Measurements from ENCODE around the gene NGB. TPM values are rescaled to one million over a fixed set of nuclear protein-coding genes. Genes with fewer than 3 reads are reported as not detected.

The NGB gene
- polyA plus RNA-seq, 6 donors from 2014 or later, result not detected

DNA sequence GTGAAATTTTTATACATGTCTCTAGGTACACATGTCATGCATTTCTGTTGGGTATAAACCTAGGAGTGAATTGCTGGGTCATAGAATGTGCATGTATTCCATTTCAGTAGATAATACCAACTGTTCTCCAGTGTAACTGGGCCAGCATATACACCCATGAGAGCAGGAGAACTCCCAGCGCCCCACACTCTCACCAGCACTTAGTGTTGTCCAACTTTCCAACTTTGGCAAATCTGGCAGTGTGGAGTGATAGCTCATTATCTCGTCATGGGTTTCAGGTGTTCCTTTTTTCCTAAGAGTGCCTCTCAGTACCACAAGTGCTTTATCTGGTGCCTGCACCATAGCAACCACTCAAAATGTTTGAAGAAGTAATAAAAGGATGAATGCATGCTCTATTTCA, 40.1 kb downstream of the NGB start:
- DNase-seq (no peak), ATAC-seq (ENCODE audit: low read depth in 2 of 2) (no peak)
- Mint-ChIP-seq H3K9me3 (peaks cover 0 to 14% (median 2%) of the 10 kb centered on the region in 7 donors), H3K27ac (no peak overlapping the region), H3K27me3 (peaks cover 0 to 15% (median 0%) of the 10 kb centered on the region in 3 donors), H3K4me3 (no peak overlapping the region), H3K36me3 (peaks cover 0 to 9% of the 10 kb centered on the region in 2 donors), H3K4me1 (no peaks in the 10 kb centered on the region)

GRCh38 chr14:77228056-77228455, 43.0 kb downstream of the NGB start:
- ATAC-seq (ENCODE audit: low read depth in 2 of 2) (no peak), DNase-seq (no peak)
- H3K4me1 Mint-ChIP-seq, result no peaks in the 10 kb centered on the region
- peaks cover 0 to 14% (median 2%) of the 10 kb centered on the region in 7 donors for H3K9me3 Mint-ChIP-seq
- peaks cover 0 to 18% (median 0%) of the 10 kb centered on the region in 3 donors for H3K27me3 Mint-ChIP-seq
- H3K36me3 Mint-ChIP-seq, result peaks cover 0 to 9% of the 10 kb centered on the region in 2 donors
- H3K4me3 Mint-ChIP-seq, result no peak overlapping the region
- peak overlapping the region in 1 of 6 donors; percentile 82 for H3K27ac Mint-ChIP-seq

DNA sequence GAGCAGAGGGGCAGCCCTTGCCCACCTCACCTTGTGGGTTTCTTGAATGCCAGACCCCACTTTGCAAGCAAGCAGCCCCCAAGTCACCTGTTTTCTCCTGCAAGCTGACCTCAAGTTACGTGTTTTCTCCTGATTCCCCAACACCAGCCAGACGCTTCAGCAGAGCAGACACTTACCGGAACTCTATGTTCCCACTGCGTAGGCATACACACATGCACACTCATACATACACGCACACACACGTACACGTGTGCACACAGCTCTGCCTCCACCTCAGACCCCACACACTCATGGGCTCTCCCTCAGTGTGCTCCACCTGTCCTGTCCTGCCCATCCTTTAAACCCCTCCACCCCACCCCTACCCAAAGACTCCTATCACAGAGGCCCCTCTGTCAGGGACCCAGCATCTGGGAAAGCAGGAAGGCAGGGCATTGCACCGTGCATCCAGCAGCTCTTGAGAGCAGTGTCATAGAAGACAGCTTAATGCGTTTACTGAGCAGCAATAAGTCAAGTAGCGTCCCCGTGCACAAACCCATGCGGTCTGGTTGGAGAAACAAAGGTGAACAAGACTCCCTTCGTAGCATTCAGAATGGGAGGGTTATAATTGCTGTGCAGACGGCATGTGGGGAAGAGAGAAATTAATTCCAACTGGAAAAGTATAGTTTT, 45.0 kb downstream of the NGB start:
- Mint-ChIP-seq H3K36me3 (peaks cover 0 to 9% of the 10 kb centered on the region in 2 donors), H3K9me3 (peaks cover 0 to 7% (median 2%) of the 10 kb centered on the region in 7 donors), H3K4me1 (peaks cover 0 to 8% (median 0%) of the 10 kb centered on the region in 3 donors), H3K27ac (peak overlapping the region in 4 of 6 donors; percentile 22 to 94 (median 44)), H3K4me3 (peak overlapping the region in 1 of 8 donors; percentile 16), H3K27me3 (peaks cover 0 to 15% (median 12%) of the 10 kb centered on the region in 3 donors)
- ATAC-seq (ENCODE audit: low read depth in 2 of 2) (no peak), DNase-seq (no peak)

DNA sequence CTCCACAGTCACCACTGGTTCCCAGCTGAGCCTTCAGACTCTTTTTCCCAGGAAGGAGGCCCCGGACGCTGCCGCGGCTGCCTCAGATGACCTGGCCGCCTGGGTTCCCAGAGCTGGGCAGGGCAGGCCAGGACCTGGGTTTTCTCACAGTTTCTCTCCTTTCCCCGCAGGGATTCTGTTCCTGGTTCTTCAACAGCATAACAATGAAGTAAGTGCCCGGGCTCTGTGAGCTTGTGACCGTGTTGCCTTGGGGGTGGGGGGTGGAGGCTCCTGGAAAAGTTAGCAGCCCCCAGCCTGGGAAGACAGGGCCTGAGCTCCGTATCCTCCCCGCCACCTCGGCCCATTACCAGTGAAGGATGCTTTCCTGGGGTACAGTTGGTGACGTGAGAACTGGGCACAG, 45.8 kb downstream of the NGB start:
- ATAC-seq (ENCODE audit: low read depth in 2 of 2) (no peak), DNase-seq (no peak)
- H3K4me1 Mint-ChIP-seq, result peaks cover 0 to 8% (median 0%) of the 10 kb centered on the region in 3 donors
- H3K36me3 Mint-ChIP-seq, result peaks cover 0 to 8% of the 10 kb centered on the region in 2 donors
- H3K9me3 Mint-ChIP-seq, result peaks cover 0 to 6% (median 0%) of the 10 kb centered on the region in 7 donors
- no peak overlapping the region for H3K27ac Mint-ChIP-seq
- H3K27me3 Mint-ChIP-seq, result peaks cover 0 to 15% (median 11%) of the 10 kb centered on the region in 3 donors
- H3K4me3 Mint-ChIP-seq, result no peak overlapping the region

- DNase-seq, result no peak
- no peak for ATAC-seq (ENCODE audit: low read depth in 2 of 2)
- H3K4me3 Mint-ChIP-seq, result no peak overlapping the region
- peaks cover 0 to 6% (median 0%) of the 10 kb centered on the region in 7 donors for H3K9me3 Mint-ChIP-seq
- peak overlapping the region in 1 of 6 donors; percentile 40 for H3K27ac Mint-ChIP-seq
- peaks cover 0 to 8% (median 0%) of the 10 kb centered on the region in 3 donors for H3K4me1 Mint-ChIP-seq
- peaks cover 0 to 15% (median 7%) of the 10 kb centered on the region in 3 donors for H3K27me3 Mint-ChIP-seq
- H3K36me3 Mint-ChIP-seq, result peaks cover 0 to 8% of the 10 kb centered on the region in 2 donors
These were observed 46.8 kb downstream of the NGB start for GRCh38 chr14:77224212-77224611.

GRCh38 chr14:77222546-77223225, 48.3 kb downstream of the NGB start:
- peak overlapping the region in 2 of 6 donors; percentile 17 to 72 for H3K27ac Mint-ChIP-seq
- peaks cover 0 to 15% (median 8%) of the 10 kb centered on the region in 3 donors for H3K27me3 Mint-ChIP-seq
- no peak for ATAC-seq (ENCODE audit: low read depth in 2 of 2)
- H3K4me3 Mint-ChIP-seq, result peak overlapping the region in 1 of 8 donors; percentile 56
- peaks cover 0 to 8% (median 0%) of the 10 kb centered on the region in 3 donors for H3K4me1 Mint-ChIP-seq
- DNase-seq, result no peak
- H3K9me3 Mint-ChIP-seq, result peaks cover 0 to 6% (median 0%) of the 10 kb centered on the region in 7 donors
- peaks cover 0 to 8% of the 10 kb centered on the region in 2 donors for H3K36me3 Mint-ChIP-seq

DNA sequence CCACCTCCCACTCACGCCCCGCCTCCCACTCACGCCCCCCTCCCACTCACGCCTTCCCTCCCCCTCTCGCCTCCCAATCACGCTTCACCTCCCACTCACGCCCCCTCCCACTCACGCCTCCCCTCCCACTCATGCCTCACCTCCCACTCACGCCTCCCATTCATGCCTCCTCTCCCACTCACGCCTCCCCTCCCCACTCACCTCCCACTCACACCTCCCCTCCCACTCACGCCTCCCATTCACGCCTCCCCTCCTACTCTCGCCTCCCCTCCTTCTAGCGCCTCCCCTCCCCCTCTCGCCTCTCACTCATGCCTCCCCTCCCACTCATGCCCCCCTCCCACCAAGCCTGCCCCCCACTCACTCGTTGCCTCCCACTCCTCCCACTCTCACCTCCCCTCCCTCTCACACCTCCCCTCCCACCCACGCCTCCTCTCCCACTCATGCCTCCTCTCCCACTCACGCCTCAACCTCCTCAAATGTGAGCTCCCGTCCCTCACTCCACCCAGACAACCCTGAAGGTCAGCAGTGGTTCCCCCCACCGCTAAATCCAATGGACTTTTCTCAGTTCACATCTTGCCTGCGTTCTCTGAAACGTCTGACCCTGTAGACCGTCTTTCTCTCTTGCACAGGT, 49.6 kb downstream of the NGB start:
- DNase-seq (no peak), ATAC-seq (ENCODE audit: low read depth in 2 of 2) (no peak)
- Mint-ChIP-seq H3K4me1 (peaks cover 0 to 8% (median 0%) of the 10 kb centered on the region in 3 donors), H3K36me3 (peaks cover 0 to 8% of the 10 kb centered on the region in 2 donors), H3K27ac (peak overlapping the region in 1 of 6 donors; percentile 21), H3K9me3 (peaks cover 0 to 6% (median 0%) of the 10 kb centered on the region in 7 donors), H3K27me3 (peaks cover 4 to 29% (median 20%) of the 10 kb centered on the region in 3 donors), H3K4me3 (peak overlapping the region in 1 of 8 donors; percentile 57)

- no peak overlapping the region for H3K4me3 Mint-ChIP-seq
- peaks cover 13 to 38% (median 22%) of the 10 kb centered on the region in 3 donors for H3K27me3 Mint-ChIP-seq
- ATAC-seq (ENCODE audit: low read depth in 2 of 2) (no peak), DNase-seq (no peak)
- peaks cover 0 to 8% (median 0%) of the 10 kb centered on the region in 3 donors for H3K4me1 Mint-ChIP-seq
- peaks cover 0 to 8% of the 10 kb centered on the region in 2 donors for H3K36me3 Mint-ChIP-seq
- H3K27ac Mint-ChIP-seq, result peak overlapping the region in 1 of 6 donors; percentile 37
- peaks cover 0 to 6% (median 0%) of the 10 kb centered on the region in 7 donors for H3K9me3 Mint-ChIP-seq
These were observed 50.6 kb downstream of the NGB start for GRCh38 chr14:77220246-77221017.

DNA sequence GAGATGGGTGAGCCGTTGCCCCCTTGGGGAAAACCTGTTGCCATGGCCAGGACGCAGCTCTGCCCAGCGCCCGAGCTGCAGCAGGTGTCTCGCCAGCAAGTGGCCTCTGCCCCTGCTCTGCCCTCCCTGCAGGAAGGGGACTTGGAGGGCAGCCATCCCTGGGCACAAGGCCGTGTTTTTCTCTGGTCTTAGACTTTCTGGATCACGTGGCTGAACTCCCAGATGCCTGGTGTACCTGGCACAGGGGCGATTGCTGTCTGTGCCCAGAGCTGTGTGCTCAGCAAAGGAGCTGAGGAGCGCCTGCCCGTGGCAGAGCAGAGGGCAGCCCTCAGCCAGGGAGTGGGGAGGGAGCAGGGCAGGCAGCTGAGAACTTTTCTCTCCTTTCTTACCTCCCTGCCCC, 51.4 kb downstream of the NGB start:
- Mint-ChIP-seq H3K36me3 (peaks cover 0 to 8% of the 10 kb centered on the region in 2 donors), H3K27me3 (peaks cover 18 to 46% (median 28%) of the 10 kb centered on the region in 3 donors), H3K27ac (no peak overlapping the region), H3K9me3 (peaks cover 0 to 6% (median 0%) of the 10 kb centered on the region in 7 donors), H3K4me3 (no peak overlapping the region), H3K4me1 (peaks cover 0 to 8% (median 2%) of the 10 kb centered on the region in 3 donors)
- DNase-seq (no peak), ATAC-seq (ENCODE audit: low read depth in 2 of 2) (no peak)

DNA sequence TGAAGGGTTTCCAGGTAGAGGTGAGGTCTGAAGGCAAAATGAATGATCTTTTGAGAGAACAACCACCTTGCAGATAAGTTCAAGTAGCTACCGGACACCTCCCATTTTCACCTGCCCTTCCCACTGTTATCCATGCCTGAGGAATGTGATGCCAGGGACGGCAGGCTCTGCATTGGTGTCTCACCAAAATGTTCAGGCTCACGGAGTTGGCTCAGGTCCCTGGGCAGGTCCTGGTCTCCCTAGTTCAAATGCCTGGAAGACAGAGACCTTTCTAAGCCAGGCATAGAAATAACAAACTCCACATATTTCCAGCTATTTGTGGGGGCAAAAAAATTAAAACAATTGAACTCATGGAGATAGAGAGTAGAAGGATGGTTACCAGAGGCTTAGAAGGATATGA, 53.5 kb downstream of the NGB start:
- peaks cover 0 to 8% of the 10 kb centered on the region in 2 donors for H3K36me3 Mint-ChIP-seq
- DNase-seq (no peak), ATAC-seq (ENCODE audit: low read depth in 2 of 2) (no peak)
- H3K4me1 Mint-ChIP-seq, result peaks cover 12 to 16% (median 16%) of the 10 kb centered on the region in 3 donors
- no peak overlapping the region for H3K27ac Mint-ChIP-seq
- H3K9me3 Mint-ChIP-seq, result peaks cover 0 to 6% (median 0%) of the 10 kb centered on the region in 7 donors
- no peak overlapping the region for H3K4me3 Mint-ChIP-seq
- H3K27me3 Mint-ChIP-seq, result peaks cover 24 to 57% (median 30%) of the 10 kb centered on the region in 3 donors
